H9 (cell line): ENCODE results near the gene DOCK1. TPM values are rescaled to one million over a fixed set of nuclear protein-coding genes. Genes with fewer than 3 reads are reported as not detected.

ENCODE experiments used
- DNase-seq: peaks from one replicate; pipeline ENCODE4 v3.0.0-alpha.2; 2017
- H2AFZ ChIP-seq: one replicate; pipeline ENCODE4 v1.6.1; 2013; ENCODE audit warnings: mild to moderate bottlenecking, low read length, control low read depth, moderate library complexity
- H2AK5ac ChIP-seq: 2 replicates; pipeline ENCODE4 v1.6.1; 2013; ENCODE audit warnings: low read length, control low read depth, mixed read lengths; ENCODE audit not compliant: insufficient read length
- H2BK120ac ChIP-seq: one replicate; pipeline ENCODE4 v1.6.1; 2013; ENCODE audit warnings: low read depth, mild to moderate bottlenecking, low read length, control low read depth, inconsistent platforms; ENCODE audit not compliant: poor library complexity, severe bottlenecking
- H2BK12ac ChIP-seq: 2 replicates; pipeline ENCODE4 v1.6.1; 2013; ENCODE audit warnings: low read length, control low read depth, mixed read lengths, low read depth; ENCODE audit not compliant: insufficient read length
- H2BK15ac ChIP-seq: 2 replicates; pipeline ENCODE4 v1.6.1; 2013; ENCODE audit warnings: low read depth, low read length, control low read depth
- H2BK20ac ChIP-seq: one replicate; pipeline ENCODE4 v1.6.1; 2013; ENCODE audit warnings: low read depth, mild to moderate bottlenecking, low read length, control low read depth, inconsistent platforms; ENCODE audit not compliant: poor library complexity, severe bottlenecking
- H2BK5ac ChIP-seq: 2 replicates; pipeline ENCODE4 v1.6.1; 2013; ENCODE audit warnings: low read length, control low read depth, mixed read lengths; ENCODE audit not compliant: insufficient read length
- H3K14ac ChIP-seq: 2 replicates; pipeline ENCODE4 v1.6.1; 2013; ENCODE audit warnings: low read length, control low read depth; ENCODE audit not compliant: insufficient read depth
- H3K18ac ChIP-seq: 2 replicates; pipeline ENCODE4 v1.6.1; 2013; ENCODE audit warnings: low read depth, mild to moderate bottlenecking, mixed read lengths, low read length, control low read depth; ENCODE audit not compliant: insufficient read length
- H3K23ac ChIP-seq: 2 replicates; pipeline ENCODE4 v1.6.1; 2013; ENCODE audit warnings: low read length, control low read depth, mixed read lengths, low read depth; ENCODE audit not compliant: insufficient read length
- H3K23me2 ChIP-seq: 2 replicates; pipeline ENCODE4 v1.6.1; 2013; ENCODE audit warnings: low read depth, mild to moderate bottlenecking, mixed read lengths, low read length, control low read depth; ENCODE audit not compliant: insufficient read length, poor library complexity, severe bottlenecking
- H3K27ac ChIP-seq: 2 replicates; pipeline ENCODE4 v1.5.1; 2013; ENCODE audit warnings: low read length, control low read depth, mixed read lengths, low read depth; ENCODE audit not compliant: insufficient read length
- H3K27me3 ChIP-seq: 2 replicates; pipeline ENCODE4 v1.6.1; 2013; ENCODE audit warnings: low read length, control low read depth, inconsistent platforms; ENCODE audit not compliant: insufficient read depth
- H3K4ac ChIP-seq: 2 replicates; pipeline ENCODE4 v1.6.1; 2013; ENCODE audit warnings: low read depth, mild to moderate bottlenecking, control low read depth, inconsistent platforms, low read length, moderate library complexity
- H3K4me1 ChIP-seq: 2 replicates; pipeline ENCODE4 v1.6.1; 2013; ENCODE audit warnings: low read length, control low read depth, inconsistent platforms; ENCODE audit not compliant: insufficient read depth
- H3K4me2 ChIP-seq: 2 replicates; pipeline ENCODE4 v1.6.1; 2013; ENCODE audit warnings: low read length, control low read depth, mixed read lengths; ENCODE audit not compliant: insufficient read length, insufficient read depth
- H3K56ac ChIP-seq: 2 replicates; pipeline ENCODE4 v1.6.1; 2013; ENCODE audit warnings: low read depth, mild to moderate bottlenecking, mixed read lengths, low read length, control low read depth; ENCODE audit not compliant: insufficient read length
- H3K79me1 ChIP-seq: 2 replicates; pipeline ENCODE4 v1.6.1; 2013; ENCODE audit warnings: low read depth, mild to moderate bottlenecking, moderate library complexity, low read length, control low read depth, inconsistent platforms; ENCODE audit not compliant: insufficient read depth, poor library complexity, severe bottlenecking
- H3K79me2 ChIP-seq: 2 replicates; pipeline ENCODE4 v1.6.1; 2013; ENCODE audit warnings: low read length, control low read depth, inconsistent platforms; ENCODE audit not compliant: insufficient read depth
- H3K9ac ChIP-seq: 2 replicates; pipeline ENCODE4 v1.6.1; 2013; ENCODE audit warnings: low read length, control low read depth, mixed read lengths; ENCODE audit not compliant: insufficient read length; ENCODE audit errors: extremely low read depth
- H3K9me3 ChIP-seq: one replicate; pipeline ENCODE4 v1.6.1; 2013; ENCODE audit warnings: low read depth, low read length, inconsistent platforms; ENCODE audit not compliant: control insufficient read depth
- H3T11ph ChIP-seq: one replicate; pipeline ENCODE4 v1.6.1; 2013; ENCODE audit warnings: mild to moderate bottlenecking, low read length, control low read depth, inconsistent platforms
- H4K20me1 ChIP-seq: one replicate; pipeline ENCODE4 v1.6.1; 2013; ENCODE audit not compliant: control insufficient read depth, insufficient read length, insufficient read depth
- H4K5ac ChIP-seq: 2 replicates; pipeline ENCODE4 v1.6.1; 2013; ENCODE audit warnings: low read depth, mild to moderate bottlenecking, mixed read lengths, low read length, control low read depth; ENCODE audit not compliant: insufficient read length
- H4K8ac ChIP-seq: replicated peaks from 2 replicates; pipeline ENCODE4 v1.6.1; 2013; ENCODE audit warnings: low read length, control low read depth, mixed read lengths, low read depth; ENCODE audit not compliant: insufficient read length
- H4K91ac ChIP-seq: 2 replicates; pipeline ENCODE4 v1.6.1; 2013; ENCODE audit warnings: low read depth, mild to moderate bottlenecking, moderate library complexity, mixed read lengths, low read length, control low read depth; ENCODE audit not compliant: insufficient read length
- H3K27ac Mint-ChIP-seq, 3 experiments: 2 replicates in 2 of 3; 3 replicates in 1 of 3; pipeline ENCODE4 v1.8.0; 2020 to 2021; ENCODE audit warnings: mixed read lengths in 3 of 3, mild to moderate bottlenecking in 1 of 3, moderate library complexity in 1 of 3
- H3K27me3 Mint-ChIP-seq: 2 replicates; pipeline ENCODE4 v1.8.0; 2021; ENCODE audit warnings: low read depth, mild to moderate bottlenecking, moderate library complexity, mixed read lengths
- H3K36me3 Mint-ChIP-seq, 3 experiments: 2 replicates in 2 of 3; 3 replicates in 1 of 3; pipeline ENCODE4 v1.8.0; 2020 to 2021; ENCODE audit warnings: low read depth in 3 of 3, mixed read lengths in 3 of 3; ENCODE audit not compliant: insufficient read depth in 1 of 3
- H3K4me1 Mint-ChIP-seq, 2 experiments: 2 replicates each; pipeline ENCODE4 v1.8.0; 2020; ENCODE audit warnings: mixed read lengths in 2 of 2
- H3K4me3 Mint-ChIP-seq, 2 experiments: 2 replicates in 1 of 2; 3 replicates in 1 of 2; pipeline ENCODE4 v1.8.0; 2020 to 2021; ENCODE audit warnings: mild to moderate bottlenecking in 2 of 2, mixed read lengths in 2 of 2, moderate library complexity in 1 of 2
- H3K9me3 Mint-ChIP-seq, 2 experiments: 2 replicates in 1 of 2; 3 replicates in 1 of 2; pipeline ENCODE4 v1.8.0; 2020; ENCODE audit warnings: mild to moderate bottlenecking in 2 of 2, mixed read lengths in 2 of 2, moderate library complexity in 1 of 2
- CTCF ChIP-seq: fragments of 200-600 bp; sonication (generic); conservative IDR thresholded peaks from 3 replicates; pipeline ENCODE4 v1.8.0; 2021; ENCODE audit warnings: antibody characterized with exemption, mild to moderate bottlenecking
- WGBS: extraction: QIAGEN DNeasy Blood & Tissue Kit; methylation state at CpG from one replicate; pipeline ENCODE4 v1.1.7; 2013; ENCODE audit warnings: missing lambda C conversion rate, low lambda C conversion rate, mixed read lengths; ENCODE audit not compliant: insufficient read length; ENCODE audit errors: extremely low coverage; 5-methylcytosine and 5-hydroxymethylcytosine counted together
- total RNA-seq: library from RNA; stranded (reverse); gene quantifications from 2 replicates; pipeline ENCODE4 v1.2.1, GENCODE V29; 2021

The DOCK1 gene
- total RNA-seq, 1 experiment from 2014 or later, result 57.0 TPM

GRCh38 chr10:127115100-127115499 lies 209.9 kb downstream of the DOCK1 start:
- no peak overlapping the region for H2BK120ac ChIP-seq
- H3K4me1 Mint-ChIP-seq, result peaks cover 5 to 6% of the 10 kb centered on the region in 2 experiments

More at GRCh38 chr10:127115100-127115499, 209.9 kb downstream of the DOCK1 start:
- no peaks in the 10 kb centered on the region for H3K27me3 ChIP-seq
- H3K56ac ChIP-seq, result no peak overlapping the region
- no peaks in the 10 kb centered on the region for H4K20me1 ChIP-seq
- no peak overlapping the region for H3K23ac ChIP-seq
- H2AFZ ChIP-seq, result no peak overlapping the region
- H3K27ac Mint-ChIP-seq, result no peak overlapping the region
- no peak overlapping the region for H4K91ac ChIP-seq
- no peak overlapping the region for H3K4me3 Mint-ChIP-seq
- H3K23me2 ChIP-seq, result peaks cover 3% of the 10 kb centered on the region
- H3K79me1 ChIP-seq, result no peaks in the 10 kb centered on the region
- DNase-seq, result no peak
- no peak overlapping the region for H3K4ac ChIP-seq
- H2BK20ac ChIP-seq, result no peak overlapping the region
- H2BK5ac ChIP-seq, result no peak overlapping the region
- no peak overlapping the region for H3T11ph ChIP-seq
- no peak overlapping the region for H2BK15ac ChIP-seq
- H3K9me3 Mint-ChIP-seq, result no peaks in the 10 kb centered on the region
- H2AK5ac ChIP-seq, result no peak overlapping the region
- no peak for TF ChIP-seq CTCF
- peaks cover 4 to 26% (median 13%) of the 10 kb centered on the region in 3 experiments; a peak in 6 of 7 replicates for H3K36me3 Mint-ChIP-seq
- no peak overlapping the region for H2BK12ac ChIP-seq
- no CpG with 5 or more reads among the region's 1 CpG for WGBS
- H3K27me3 Mint-ChIP-seq, result no peaks in the 10 kb centered on the region
- H3K9me3 ChIP-seq, result no peaks in the 10 kb centered on the region
- H3K4me1 ChIP-seq, result peaks cover 2% of the 10 kb centered on the region; the same call in 1 of the 2 replicates
- no peak overlapping the region for H4K8ac ChIP-seq
- no peak overlapping the region for H3K27ac ChIP-seq
- no peak overlapping the region for H4K5ac ChIP-seq
- H3K79me2 ChIP-seq, result no peaks in the 10 kb centered on the region
- H3K18ac ChIP-seq, result no peak overlapping the region
- no peak overlapping the region for H3K14ac ChIP-seq
- no peak overlapping the region for H3K4me2 ChIP-seq
- no peak overlapping the region for H3K9ac ChIP-seq
